Activated CD8-positive, alpha-beta memory T cell treated with anti-CD3 and anti-CD28 coated beads for 1 hour (primary cell): ENCODE results near the gene LRIT2.
A peak's percentile ranks its signal among the peaks of the same experiment; 100 is the strongest.
"Not testable (repeated sequence)": the region's sequence is repeated elsewhere in the genome, so short reads cannot be mapped to it uniquely, and the experiment has no call there.

ENCODE experiments used
- DNase-seq, 2 donors: peaks; one replicate each; pipeline ENCODE4 v3.0.0-alpha.2; 2020; ENCODE audit warnings: low read depth in 1 of 2; ENCODE audit errors: extremely low read depth in 1 of 2

The LRIT2 gene

DNA sequence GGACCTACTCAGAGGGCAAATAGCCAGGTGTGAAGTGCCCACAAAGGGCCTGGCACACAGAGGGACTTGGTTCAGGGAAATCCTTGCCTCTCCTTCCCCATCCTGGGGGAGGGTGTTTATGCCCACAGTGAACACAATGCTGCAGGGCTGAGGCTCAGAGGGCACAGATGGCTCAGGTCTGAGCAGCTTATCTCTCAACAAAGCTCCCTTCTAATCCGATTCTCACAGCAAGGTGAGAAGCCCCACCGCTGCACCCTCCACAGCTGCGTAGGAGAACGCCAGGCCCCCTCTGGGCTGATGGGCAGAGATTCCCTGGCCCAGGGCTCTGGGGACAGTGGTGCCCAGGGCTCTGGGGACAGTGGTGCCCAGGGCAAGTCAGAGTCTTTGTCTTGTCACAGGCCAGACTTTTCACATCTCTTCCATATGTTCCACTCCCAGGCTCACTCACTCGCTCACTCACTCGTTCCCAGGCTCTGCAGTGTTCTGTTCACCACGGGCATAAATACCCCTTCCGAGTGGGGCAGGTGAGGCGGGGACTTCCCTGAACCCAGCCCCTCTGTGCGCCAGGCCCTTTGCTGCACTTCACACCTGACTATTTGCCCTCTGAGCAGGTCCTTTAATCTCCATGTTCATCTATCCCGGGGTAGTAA, 39.7 kb downstream of the LRIT2 start:
- no peak for DNase-seq

DNA sequence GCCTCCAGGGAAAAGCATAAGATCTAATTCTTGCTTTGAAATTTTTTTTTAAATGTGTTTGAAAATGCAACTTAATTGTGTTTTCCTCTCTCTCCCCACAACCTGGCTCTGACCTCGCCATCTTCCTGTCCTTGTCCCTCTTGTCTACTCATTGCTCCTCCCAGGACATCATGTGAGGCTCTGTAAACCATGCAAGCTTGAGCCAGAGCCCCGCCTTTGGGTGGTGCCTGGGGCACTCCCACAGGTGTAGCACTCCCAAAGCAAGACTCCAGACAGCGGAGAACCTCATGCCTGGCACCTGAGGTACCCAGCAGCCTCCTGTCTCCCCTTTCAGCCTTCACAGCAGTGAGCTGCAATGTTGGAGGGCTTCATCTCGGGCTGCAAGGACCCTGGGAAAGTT, 40.8 kb downstream of the LRIT2 start:
- no peak for DNase-seq

DNA sequence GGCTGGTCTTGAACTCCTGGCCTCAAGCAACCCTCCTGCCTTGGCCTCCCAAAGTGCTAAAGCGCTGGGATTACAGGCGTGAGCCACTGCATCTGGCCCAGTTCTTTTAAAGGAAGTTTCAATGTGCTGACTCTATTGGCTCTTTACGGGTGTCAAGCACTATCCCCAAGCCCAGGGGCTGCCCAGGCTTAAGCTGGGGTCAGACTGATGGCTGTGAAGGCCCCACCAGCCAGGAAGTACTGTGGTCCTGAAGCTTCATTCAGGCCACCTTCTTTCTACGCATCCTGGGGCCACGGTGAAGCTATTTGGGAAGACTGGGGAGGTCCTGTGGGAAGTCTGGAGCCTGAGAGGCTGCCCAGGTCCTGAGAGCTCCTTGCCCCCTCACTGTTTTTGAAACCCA, 43.7 kb downstream of the LRIT2 start:
- DNase-seq = no peak

DNA sequence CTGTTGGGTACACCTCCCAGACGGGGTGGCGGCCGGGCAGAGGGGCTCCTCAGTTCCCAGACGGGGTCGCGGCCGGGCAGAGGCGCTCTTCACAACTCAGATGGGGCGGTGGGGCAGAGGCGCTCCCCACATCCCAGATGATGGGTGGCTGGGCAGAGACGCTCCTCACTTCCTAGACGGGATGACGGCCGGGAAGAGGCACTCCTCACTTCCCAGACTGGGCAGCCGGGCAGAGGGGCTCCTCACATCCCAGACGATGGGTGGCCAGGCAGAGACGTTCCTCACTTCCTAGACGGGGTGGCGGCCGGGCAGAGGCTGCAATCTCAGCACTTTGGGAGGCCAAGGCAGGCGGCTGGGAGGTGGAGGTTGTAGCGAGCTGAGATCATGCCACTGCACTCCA, 45.0 kb downstream of the LRIT2 start:
- not testable (repeated sequence) for DNase-seq

DNA sequence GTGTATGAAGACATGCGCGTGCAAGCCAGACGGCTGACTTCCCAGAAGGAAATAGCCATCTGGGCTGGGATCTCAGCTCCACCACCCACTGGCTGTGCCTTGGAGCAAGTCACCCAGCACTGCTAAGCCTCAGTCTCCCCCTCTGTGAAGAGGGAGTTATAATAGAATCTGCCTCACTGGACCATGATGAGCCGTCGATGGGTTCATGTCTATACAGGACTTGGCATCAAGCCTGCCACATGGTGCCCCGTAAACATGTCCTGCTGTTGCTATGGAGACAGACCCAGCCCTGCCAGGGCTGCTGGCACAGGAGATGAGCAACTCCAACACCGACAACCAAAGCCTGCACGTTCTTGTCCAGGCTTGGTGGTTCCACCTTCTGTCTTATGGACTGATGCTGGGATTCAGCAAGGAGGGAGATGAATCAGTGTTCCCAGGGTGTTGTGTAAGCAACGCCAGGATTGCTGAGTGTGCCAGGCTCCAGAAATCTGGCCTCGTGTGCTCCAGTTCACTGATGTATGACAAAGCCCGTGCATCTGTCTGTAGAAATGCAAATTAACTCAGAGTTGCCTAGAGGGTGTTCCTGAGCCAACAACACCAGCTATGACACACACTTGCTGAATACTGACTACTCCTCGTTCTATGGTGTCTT, 46.2 kb downstream of the LRIT2 start:
- no peak for DNase-seq

DNA sequence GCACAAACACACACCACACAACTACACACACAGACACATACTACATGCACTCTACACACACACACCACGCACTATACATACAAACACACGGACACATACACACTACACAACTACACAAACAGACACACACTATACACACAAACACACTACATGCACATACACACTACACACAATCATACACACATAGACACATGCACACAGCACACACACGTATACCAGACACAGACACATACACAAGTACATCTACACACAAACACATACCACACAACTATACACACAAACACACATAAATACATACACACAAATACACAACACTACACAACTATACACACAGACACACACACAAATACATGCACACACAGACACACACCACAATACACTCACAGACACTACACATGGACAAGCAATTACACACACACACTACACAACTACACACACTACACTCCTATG, 47.2 kb downstream of the LRIT2 start:
- no peak for DNase-seq

DNA sequence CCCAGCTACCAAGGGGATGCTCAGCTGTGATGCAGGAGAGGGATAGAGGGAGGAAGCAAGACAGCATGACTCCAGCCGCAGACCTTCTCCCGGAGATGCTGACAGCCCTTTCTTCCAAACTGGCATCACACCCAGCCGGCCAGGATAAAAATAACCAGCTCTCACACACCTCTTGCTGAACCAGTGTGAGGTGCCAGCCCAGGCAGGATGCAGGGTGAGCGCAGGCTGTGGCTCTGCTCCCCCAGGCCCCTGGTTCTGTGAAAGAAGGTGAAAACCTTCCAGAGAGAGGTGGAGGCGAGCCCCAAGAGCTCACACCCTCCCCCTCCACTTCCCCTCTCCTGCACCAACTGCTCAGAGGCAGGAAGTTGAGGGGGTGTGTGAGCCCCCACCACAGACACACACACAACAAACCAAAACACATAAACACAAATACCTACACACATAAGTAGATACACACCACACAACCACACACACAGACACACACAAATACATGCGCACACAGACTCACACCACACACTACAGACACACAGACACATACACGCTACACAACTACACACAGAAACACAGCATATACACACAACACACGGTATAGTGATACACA, 47.7 kb downstream of the LRIT2 start:
- peak in 1 of 2 donors; percentile 13 for DNase-seq

DNA sequence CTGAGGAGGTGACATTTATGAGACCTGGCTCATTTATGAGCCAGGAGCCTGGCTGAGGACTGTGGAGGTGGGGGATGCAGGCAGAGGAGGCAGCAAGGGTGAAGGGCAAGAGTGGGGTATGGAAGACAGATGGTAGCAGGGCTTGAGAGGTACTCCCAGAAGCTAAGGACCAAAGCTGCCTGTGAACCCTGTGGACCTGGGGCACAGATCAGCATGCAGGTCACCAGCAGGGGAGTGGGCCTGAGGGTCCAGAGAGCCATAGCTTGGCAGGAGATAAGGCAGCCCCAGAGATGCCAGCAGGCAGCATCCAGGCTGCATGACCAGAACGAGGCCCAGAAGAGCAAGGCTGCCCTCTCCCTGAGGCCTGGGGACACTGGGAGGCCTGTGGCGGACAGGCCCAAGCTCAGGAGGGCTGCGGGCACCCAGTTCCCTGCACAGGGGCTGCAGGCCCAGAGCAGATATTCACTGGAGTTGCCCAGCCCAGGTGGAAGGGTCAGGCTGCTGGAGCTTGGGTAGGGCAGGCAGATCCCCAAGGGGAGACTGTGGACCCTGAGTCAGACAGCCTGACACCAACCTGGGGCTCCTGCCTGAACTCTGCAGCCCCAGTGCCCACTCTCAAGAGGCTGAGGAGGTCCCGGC, 48.4 kb downstream of the LRIT2 start:
- DNase-seq = no peak

DNA sequence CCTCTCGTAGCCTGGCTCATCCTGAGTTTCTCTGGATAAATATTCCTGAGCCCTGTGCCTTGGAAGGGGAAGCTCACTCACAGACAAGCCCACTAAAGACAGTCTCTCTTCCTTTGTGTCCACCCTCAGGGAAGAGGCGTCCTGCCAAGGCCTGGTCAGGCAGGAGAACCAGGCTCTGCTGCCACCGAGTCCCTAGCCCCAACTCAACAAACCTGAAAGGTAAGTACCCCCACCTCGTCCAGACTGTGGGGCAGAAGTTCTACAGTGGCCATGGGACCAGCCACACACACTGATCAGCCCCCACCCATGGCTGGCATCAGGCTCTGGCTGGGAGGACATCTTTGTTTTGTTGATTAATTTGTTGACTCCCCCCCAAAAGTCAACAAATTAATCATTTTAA, 49.0 kb downstream of the LRIT2 start:
- no peak for DNase-seq

DNA sequence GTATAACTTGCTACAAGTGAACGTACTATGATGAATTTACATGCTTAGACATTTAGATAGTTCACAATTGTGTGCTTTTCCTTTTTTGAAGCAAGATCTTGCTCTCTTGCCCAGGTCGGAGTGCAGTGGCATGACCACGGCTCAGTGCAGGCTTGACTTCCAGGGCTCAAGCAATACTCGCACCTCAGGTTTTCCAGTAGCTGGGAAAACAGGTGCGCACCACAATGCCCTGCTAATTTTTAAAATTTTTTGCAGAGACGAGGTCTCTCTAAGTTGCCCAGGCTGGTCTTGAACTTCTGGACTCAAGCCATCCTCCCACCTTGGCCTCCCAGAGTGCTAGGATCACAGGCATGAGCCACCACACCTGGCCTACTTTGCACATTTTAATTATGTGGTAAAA, 49.9 kb downstream of the LRIT2 start:
- no peak for DNase-seq

DNA sequence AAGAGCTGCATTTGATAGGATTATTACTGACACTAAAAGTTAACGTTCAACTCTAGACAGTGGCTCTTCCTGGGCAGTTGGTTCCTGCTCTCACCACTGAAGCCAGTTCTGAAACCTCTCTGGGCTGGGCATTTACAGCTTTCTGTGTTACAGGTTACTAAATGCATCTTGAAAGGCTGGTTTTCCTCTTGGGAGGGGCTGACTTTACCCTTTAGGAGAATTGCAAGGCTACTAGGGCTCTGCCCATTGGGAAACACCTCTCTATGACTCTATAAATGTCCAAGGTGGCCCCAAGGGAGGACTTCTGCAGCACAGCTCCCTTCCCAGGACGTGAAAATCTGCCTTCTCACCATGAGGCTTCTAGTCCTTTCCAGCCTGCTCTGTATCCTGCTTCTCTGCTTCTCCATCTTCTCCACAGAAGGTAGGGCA, 51.8 kb downstream of the LRIT2 start, which contains the start of gene GPR15LG:
Gene GPR15LG (plus strand): TSS at position 301 of the 429 bp plus-strand sequence. CDS start 51 bp downstream, at position 352.
- DNase-seq = no peak

DNA sequence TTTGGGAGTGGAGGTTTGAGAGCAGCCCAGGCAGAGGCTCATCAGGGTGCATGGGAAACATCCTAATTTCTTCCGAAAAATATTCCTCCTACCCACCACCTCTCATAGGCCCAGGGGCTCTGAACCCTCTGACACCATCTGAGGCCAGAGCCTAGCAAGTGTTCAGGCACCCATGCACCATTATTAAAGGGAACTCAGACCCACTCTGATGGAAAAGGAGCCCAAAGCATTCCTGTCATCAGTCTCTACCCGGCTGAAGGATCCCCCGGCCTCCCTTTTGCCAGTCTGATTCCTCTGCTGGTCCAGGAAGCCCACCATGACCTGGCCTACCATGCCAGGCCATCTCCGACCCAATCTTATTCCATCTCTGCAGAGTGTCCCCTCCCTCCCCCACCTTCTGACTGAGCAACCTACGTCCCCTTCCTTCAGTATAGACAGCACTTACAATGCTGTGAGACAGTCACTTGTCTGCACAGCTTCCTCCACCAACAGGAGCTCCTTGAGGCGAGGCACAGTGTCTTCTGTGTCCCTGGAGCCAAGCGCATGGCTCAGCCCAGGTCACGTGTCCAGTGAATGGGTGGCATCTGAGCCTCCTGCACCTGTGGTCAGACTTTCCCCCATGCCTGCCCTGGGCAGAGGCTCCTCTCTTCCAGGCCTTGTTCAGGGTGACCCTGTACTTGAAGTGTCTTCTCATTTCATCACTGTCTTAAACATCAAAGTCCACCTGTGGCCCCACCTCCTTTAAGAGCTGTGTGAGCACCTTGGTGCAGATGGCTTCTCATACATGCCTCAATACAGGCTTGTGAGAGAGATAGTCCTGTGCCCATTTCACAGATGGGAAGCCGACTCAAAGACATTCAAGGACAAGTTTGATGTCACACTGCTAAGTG, 52.6 kb downstream of the LRIT2 start:
- DNase-seq = no peak

DNA sequence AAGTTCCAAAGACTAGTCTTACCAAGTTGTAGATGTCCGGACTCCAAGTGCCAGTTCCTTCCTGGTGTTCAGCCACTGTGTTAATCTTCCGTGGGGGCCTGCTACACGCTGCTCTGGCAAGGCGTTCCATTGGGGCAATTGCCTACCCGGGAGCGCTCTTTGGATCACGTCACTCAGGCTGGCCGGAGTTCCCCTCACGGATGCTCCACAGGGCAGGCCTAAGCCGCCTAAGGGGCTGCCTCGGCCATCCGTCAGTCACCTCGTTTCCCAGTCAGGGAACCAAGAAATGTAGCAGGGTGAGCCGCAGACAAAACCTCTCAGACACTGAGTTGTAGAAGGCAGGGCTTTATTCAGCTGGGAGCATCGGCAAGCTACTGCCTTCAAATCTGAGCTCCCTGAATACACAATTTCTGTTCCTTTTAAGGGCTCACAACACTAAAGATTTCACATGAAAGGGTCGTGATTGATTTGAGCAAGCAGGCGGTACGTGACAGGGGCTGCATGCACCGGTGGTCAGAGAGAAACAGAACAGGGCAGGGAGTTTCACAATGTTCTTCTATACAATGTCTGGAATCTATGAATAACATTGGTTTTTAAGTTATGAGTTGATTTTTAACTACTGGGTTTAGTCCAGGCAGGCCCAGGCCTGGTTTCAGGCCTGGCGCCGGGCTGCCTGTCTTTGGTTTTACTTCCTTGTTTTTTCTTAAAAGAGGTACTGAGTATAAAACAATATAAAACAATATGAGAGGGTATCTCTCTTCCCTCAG, 53.5 kb downstream of the LRIT2 start:
- DNase-seq = not testable (repeated sequence)

DNA sequence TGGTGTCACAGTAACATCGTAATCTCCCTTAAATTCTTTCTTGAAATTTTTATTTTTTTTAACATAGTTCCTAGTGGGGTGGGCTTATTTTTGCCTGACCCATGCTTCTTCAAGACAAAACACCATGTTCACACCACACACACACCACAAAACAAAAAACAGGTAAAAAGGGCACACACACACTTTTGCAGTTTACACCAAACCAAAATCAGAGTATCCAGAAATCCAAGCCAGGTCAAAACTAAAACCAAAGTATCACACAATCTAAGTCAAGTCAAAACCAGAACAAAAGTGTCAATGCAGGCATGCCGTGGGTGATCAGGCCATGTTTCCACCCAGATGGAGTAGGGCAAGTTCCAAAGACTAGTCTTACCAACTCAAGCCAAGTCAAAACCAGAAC, 54.1 kb downstream of the LRIT2 start:
- DNase-seq = not testable (repeated sequence)
